OCI-LY7 (cell line): ENCODE results near the gene DSG2.

Source experiments
- EZH2phosphoT487 ChIP-seq: fragments of 200-600 bp; sonication (generic); IDR thresholded peaks from 2 replicates; pipeline ENCODE4 v1.6.1; 2018; ENCODE audit warnings: low read depth, borderline replicate concordance, mild to moderate bottlenecking, mixed run types, antibody characterized with exemption, low read length, moderate library complexity, mixed read lengths
- TF ChIP-seq, protein P1 (sequence below): fragments of 200-600 bp; sonication (generic); conservative IDR thresholded peaks from 2 replicates; pipeline ENCODE4 v1.5.1; 2014; ENCODE audit warnings: mild to moderate bottlenecking, antibody characterized with exemption, low read length, moderate library complexity, mixed read lengths

DNA sequence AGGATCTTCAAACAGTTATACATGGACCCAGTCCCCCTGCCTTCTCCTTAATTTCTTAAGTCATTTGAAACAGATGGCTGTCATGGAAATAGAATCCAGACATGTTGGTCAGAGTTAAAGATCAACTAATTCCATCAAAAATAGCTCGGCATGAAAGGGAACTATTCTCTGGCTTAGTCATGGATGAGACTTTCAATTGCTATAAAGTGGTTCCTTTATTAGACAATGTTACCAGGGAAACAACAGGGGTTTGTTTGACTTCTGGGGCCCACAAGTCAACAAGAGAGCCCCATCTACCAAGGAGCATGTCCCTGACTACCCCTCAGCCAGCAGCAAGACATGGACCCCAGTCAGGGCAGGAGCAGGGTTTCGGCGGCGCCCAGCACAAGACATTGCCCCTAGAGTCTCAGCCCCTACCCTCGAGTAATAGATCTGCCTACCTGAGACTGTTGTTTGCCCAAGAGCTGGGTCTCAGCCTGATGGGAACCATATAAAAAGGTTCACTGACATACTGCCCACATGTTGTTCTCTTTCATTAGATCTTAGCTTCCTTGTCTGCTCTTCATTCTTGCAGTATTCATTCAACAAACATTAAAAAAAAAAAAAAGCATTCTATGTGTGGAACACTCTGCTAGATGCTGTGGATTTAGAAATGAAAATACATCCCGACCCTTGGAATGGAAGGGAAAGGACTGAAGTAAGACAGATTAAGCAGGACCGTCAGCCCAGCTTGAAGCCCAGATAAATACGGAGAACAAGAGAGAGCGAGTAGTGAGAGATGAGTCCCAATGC lies 98.3 kb downstream of the DSG2 start:
- TF ChIP-seq, protein P1, sequence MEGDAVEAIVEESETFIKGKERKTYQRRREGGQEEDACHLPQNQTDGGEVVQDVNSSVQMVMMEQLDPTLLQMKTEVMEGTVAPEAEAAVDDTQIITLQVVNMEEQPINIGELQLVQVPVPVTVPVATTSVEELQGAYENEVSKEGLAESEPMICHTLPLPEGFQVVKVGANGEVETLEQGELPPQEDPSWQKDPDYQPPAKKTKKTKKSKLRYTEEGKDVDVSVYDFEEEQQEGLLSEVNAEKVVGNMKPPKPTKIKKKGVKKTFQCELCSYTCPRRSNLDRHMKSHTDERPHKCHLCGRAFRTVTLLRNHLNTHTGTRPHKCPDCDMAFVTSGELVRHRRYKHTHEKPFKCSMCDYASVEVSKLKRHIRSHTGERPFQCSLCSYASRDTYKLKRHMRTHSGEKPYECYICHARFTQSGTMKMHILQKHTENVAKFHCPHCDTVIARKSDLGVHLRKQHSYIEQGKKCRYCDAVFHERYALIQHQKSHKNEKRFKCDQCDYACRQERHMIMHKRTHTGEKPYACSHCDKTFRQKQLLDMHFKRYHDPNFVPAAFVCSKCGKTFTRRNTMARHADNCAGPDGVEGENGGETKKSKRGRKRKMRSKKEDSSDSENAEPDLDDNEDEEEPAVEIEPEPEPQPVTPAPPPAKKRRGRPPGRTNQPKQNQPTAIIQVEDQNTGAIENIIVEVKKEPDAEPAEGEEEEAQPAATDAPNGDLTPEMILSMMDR = no peak
- no peak for TF ChIP-seq EZH2phosphoT487
